HepG2 (cell line): ENCODE results near the gene RUSF1. TPM values are rescaled to one million over a fixed set of nuclear protein-coding genes. Genes with fewer than 3 reads are reported as not detected.
A peak's percentile ranks its signal among the peaks of the same experiment; 100 is the strongest.

Experiments used
- ATAC-seq: fragments of 200-7000 bp; cut with Tn5 transposase; 3 replicates; pipeline ENCODE4 v1.9.1; 2020; ENCODE audit warnings: mild to moderate bottlenecking, moderate library complexity
- BruUV-seq: library from RNA; stranded (reverse); fragments of 400-500 nt; replicated peaks from 2 replicates; lab custom pipeline; 2021; lab: Mats Ljungman, UMichigan
- CTCF ChIA-PET: fragments of 300-600 bp; formaldehyde crosslinking; extraction: SDS; loops from one replicate; lab custom pipeline; 2021; ENCODE audit warnings: low total read pairs, inconsistent platforms, low intra/inter-chr PET ratio; lab: Yijun Ruan, JAX
- POLR2A ChIA-PET: fragments of 350-600 bp; sonication (Branson Sonifier 250); formaldehyde crosslinking; loops from one replicate; lab custom pipeline; 2020; ENCODE audit warnings: antibody characterized with exemption, inconsistent platforms; lab: Yijun Ruan, JAX
- DNase-seq: peaks from one replicate; pipeline ENCODE4 v3.0.0-alpha.2; 2015; ENCODE audit warnings: low spot score
- FAIRE-seq: peaks from 3 replicates; lab custom pipeline; 2011; peaks lifted over from hg19 to GRCh38; lab: Jason Lieb, UNC
- H2AFZ ChIP-seq: one replicate; pipeline ENCODE4 v1.6.1; 2011; ENCODE audit warnings: low read length, inconsistent platforms
- H3K27ac ChIP-seq: fragments of 300-600 bp; 3 replicates; pipeline ENCODE4 v1.8.0; 2011; ENCODE audit warnings: mixed run types, mild to moderate bottlenecking, mixed read lengths, low read length, inconsistent platforms; ENCODE audit not compliant: insufficient read depth; ENCODE audit errors: extremely low read length
- H3K27me3 ChIP-seq, 2 experiments: fragments of 200-600 bp in 1 of 2; 2 replicates in 1 of 2; 3 replicates in 1 of 2; pipeline versions ENCODE4 v1.6.0 to v1.8.0; 2011; ENCODE audit warnings: low read length in 2 of 2, mild to moderate bottlenecking in 2 of 2, moderate library complexity in 2 of 2, inconsistent platforms in 1 of 2; ENCODE audit not compliant: insufficient read depth in 2 of 2, control insufficient read depth in 1 of 2
- H3K36me3 ChIP-seq, 2 experiments: fragments of 200-600 bp in 1 of 2; replicated peaks in 1 of 2; 2 replicates in 1 of 2; 3 replicates in 1 of 2; pipeline versions ENCODE4 v1.5.1 to v1.8.0; 2011; ENCODE audit warnings: low read length in 2 of 2, inconsistent platforms in 1 of 2; ENCODE audit not compliant: insufficient read depth in 2 of 2, control insufficient read depth in 1 of 2
- H3K4me1 ChIP-seq: 2 replicates; pipeline ENCODE4 v1.5.1; 2012; ENCODE audit warnings: low read length, inconsistent platforms; ENCODE audit not compliant: insufficient read depth
- H3K4me2 ChIP-seq: 2 replicates; pipeline ENCODE4 v1.6.0; 2011; ENCODE audit warnings: low read depth, low read length, inconsistent platforms
- H3K4me3 ChIP-seq, 3 experiments: fragments of 200-600 bp in 1 of 3; sonication (generic), shearing (Covaris generic) in 1 of 3; replicated peaks in 1 of 3; 2 replicates each; pipeline ENCODE4 v1.5.1; 2011 to 2016; ENCODE audit warnings: low read length in 3 of 3, inconsistent platforms in 2 of 3, low read depth in 2 of 3, mild to moderate bottlenecking in 2 of 3, control low read depth in 1 of 3, mixed read lengths in 1 of 3; ENCODE audit not compliant: insufficient read depth in 1 of 3
- H3K79me2 ChIP-seq: one replicate; pipeline ENCODE4 v1.6.1; 2011; ENCODE audit warnings: low read length, inconsistent platforms; ENCODE audit not compliant: insufficient read depth
- H3K9ac ChIP-seq: 2 replicates; pipeline ENCODE4 v1.6.0; 2011; ENCODE audit warnings: mild to moderate bottlenecking, low read depth, low read length, inconsistent platforms; ENCODE audit not compliant: insufficient read depth
- H3K9me3 ChIP-seq: 2 replicates; pipeline ENCODE4 v1.5.1; 2012; ENCODE audit warnings: mild to moderate bottlenecking, low read length
- H4K20me1 ChIP-seq: 2 replicates; pipeline ENCODE4 v1.6.0; 2011; ENCODE audit warnings: inconsistent platforms, mild to moderate bottlenecking, low read length, moderate library complexity; ENCODE audit not compliant: insufficient read depth
- ASH2L ChIP-seq: fragments of 300-600, 200-600 bp; sonication (generic); IDR thresholded peaks from 2 replicates; pipeline ENCODE4 v1.7.0; 2017; ENCODE audit warnings: low read depth, mild to moderate bottlenecking, moderate library complexity, mixed read lengths, low read length; ENCODE audit not compliant: insufficient read length
- CHCHD3 ChIP-seq: sonication (generic); formaldehyde crosslinking; IDR thresholded peaks from 2 replicates; pipeline ENCODE4 v1.8.0; 2022; ENCODE audit warnings: mild to moderate bottlenecking, missing genetic modification reagents, moderate library complexity
- ETV5 ChIP-seq: IDR thresholded peaks from 2 replicates; pipeline ENCODE4 v1.6.1; 2018; ENCODE audit warnings: missing biosample characterization, missing genetic modification reagents, inconsistent platforms, borderline replicate concordance
- FOSL1 ChIP-seq: sonication (generic); formaldehyde crosslinking; IDR thresholded peaks from 2 replicates; pipeline ENCODE4 v1.9.0; 2021; ENCODE audit warnings: missing genetic modification reagents, borderline replicate concordance
- HMG20B ChIP-seq: conservative IDR thresholded peaks from 2 replicates; pipeline ENCODE4 v1.6.1; 2016; ENCODE audit warnings: missing genetic modification reagents, missing compliant biosample characterization
- NFE2L1 ChIP-seq: sonication (generic); formaldehyde crosslinking; IDR thresholded peaks from 2 replicates; pipeline ENCODE4 v1.4.0; 2020; ENCODE audit warnings: missing genetic modification reagents, mild to moderate bottlenecking, borderline replicate concordance
- NFE2L2 ChIP-seq: fragments of 150-350 bp; IDR thresholded peaks from 2 replicates; pipeline ENCODE4 v1.6.1; 2014; ENCODE audit warnings: low read length
- POLR2AphosphoS5 ChIP-seq: IDR thresholded peaks from 2 replicates; pipeline ENCODE4 v1.6.1; 2012; ENCODE audit warnings: low read depth, low read length
- RXRB ChIP-seq: IDR thresholded peaks from 2 replicates; pipeline ENCODE4 v1.6.1; 2016; ENCODE audit warnings: borderline replicate concordance, missing genetic modification reagents, missing compliant biosample characterization
- SMAD3 ChIP-seq: sonication (generic); formaldehyde crosslinking; IDR thresholded peaks from 2 replicates; pipeline ENCODE4 v1.4.0; 2020; ENCODE audit warnings: missing genetic modification reagents
- SRY ChIP-seq: sonication (generic); formaldehyde crosslinking; IDR thresholded peaks from 2 replicates; pipeline ENCODE4 v1.8.0; 2022; ENCODE audit warnings: mild to moderate bottlenecking, missing genetic modification reagents
- TBL1XR1 ChIP-seq: fragments of 150-350 bp; IDR thresholded peaks from 2 replicates; pipeline ENCODE4 v1.6.1; 2014; ENCODE audit warnings: borderline replicate concordance, low read length; ENCODE audit not compliant: partially characterized antibody
- TCF12 ChIP-seq, 2 experiments: fragments of 450-650 bp in 1 of 2; sonication (generic) in 1 of 2; formaldehyde crosslinking in 1 of 2; IDR thresholded peaks; 2 replicates each; pipeline versions ENCODE4 v1.6.1 to v1.8.0; 2017 to 2022; ENCODE audit warnings: antibody characterized with exemption in 1 of 2, mild to moderate bottlenecking in 1 of 2, missing genetic modification reagents in 1 of 2, moderate library complexity in 1 of 2
- TEF ChIP-seq: sonication (generic); formaldehyde crosslinking; IDR thresholded peaks from 2 replicates; pipeline ENCODE4 v1.5.0; 2020; ENCODE audit warnings: missing genetic modification reagents
- XRCC5 ChIP-seq: fragments of 200-400 bp; formaldehyde crosslinking; optimal IDR thresholded peaks from 2 replicates; pipeline ENCODE3; 2017; ENCODE audit warnings: mild to moderate bottlenecking, low read length
- ZFP36 ChIP-seq: fragments of 150-350 bp; IDR thresholded peaks from 2 replicates; pipeline ENCODE4 v1.6.1; 2018; ENCODE audit warnings: borderline replicate concordance, low read length, low read depth; ENCODE audit not compliant: partially characterized antibody
- ZNF331 ChIP-seq: sonication (generic); formaldehyde crosslinking; IDR thresholded peaks from 2 replicates; pipeline ENCODE4 v1.4.0; 2020; ENCODE audit warnings: missing genetic modification reagents
- ZNF414 ChIP-seq: sonication (generic); formaldehyde crosslinking; IDR thresholded peaks from 2 replicates; pipeline ENCODE4 v1.5.0; 2020; ENCODE audit warnings: missing genetic modification reagents
- ZNF567 ChIP-seq: sonication (generic); formaldehyde crosslinking; IDR thresholded peaks from 2 replicates; pipeline ENCODE4 v1.8.1; 2023; ENCODE audit warnings: mild to moderate bottlenecking, missing genetic modification reagents, borderline replicate concordance
- ZNF597 ChIP-seq: sonication (generic); formaldehyde crosslinking; IDR thresholded peaks from 2 replicates; pipeline ENCODE4 v1.5.0; 2020; ENCODE audit warnings: missing genetic modification reagents
- ZNF781 ChIP-seq: sonication (generic); formaldehyde crosslinking; IDR thresholded peaks from 2 replicates; pipeline ENCODE4 v1.5.1; 2020; ENCODE audit warnings: borderline replicate concordance, mild to moderate bottlenecking, missing genetic modification reagents; ENCODE audit errors: not compliant biosample characterization
- WGBS: methylation state at CpG from one replicate; pipeline ENCODE4 v1.1.6; 2017; ENCODE audit warnings: low lambda C conversion rate; 5-methylcytosine and 5-hydroxymethylcytosine counted together
- in situ Hi-C: cut with HindIII; loops from 2 replicates; pipeline ENCODE4 v1.10.0; 2017; ENCODE audit warnings: low pct_unique_long_range_greater_than_20kb; ENCODE audit not compliant: extremely low pct_ligation_motif_present
- intact Hi-C: fragments of 100-400 bp; cut with micrococcal nuclease; formaldehyde crosslinking; loops from one replicate; pipeline ENCODE4 v1.10.0; 2022; ENCODE audit not compliant: unreplicated experiment
- polyA plus RNA-seq, 8 experiments: library from polyadenylated mRNA; depleted of rRNA in 3 of 8; stranded (reverse) in 7 of 8; unstranded in 1 of 8; fragments of >200 nt; fragmentation: Illumina TruSeq in 4 of 8; extraction: Trizol in 4 of 8; gene quantifications; 2 replicates each; pipeline versions ENCODE4 v1.2.1 to v1.2.3, GENCODE V29; 2011 to 2016; ENCODE audit warnings: low read depth in 4 of 8, missing spikeins in 1 of 8, mixed read lengths in 1 of 8; ENCODE audit not compliant: insufficient read depth in 1 of 8
- total RNA-seq, 5 experiments: library from RNA; depleted of rRNA; stranded (reverse); fragments of >200 nt; fragmentation: Illumina TruSeq; extraction: Trizol; gene quantifications; 2 replicates each; pipeline ENCODE4 v1.2.3, GENCODE V29; 2016; ENCODE audit warnings: low read depth in 1 of 5

Gene RUSF1
- total and polyA plus RNA-seq, 2 of the 13 experiments (the other 11 are each of a cell fraction or from before 2014, with no cell fraction given): 40.8 to 50.2 TPM

GRCh38 chr16:31458844-31459686 lies 49.1 kb downstream of the RUSF1 start, which contains the start of gene ARMC5:
Gene ARMC5 (plus strand): TSS chr16:31459501. CDS start chr16:31459525, 24 bp downstream.
- Histone ChIP-seq H3K9ac (peak within 1 kb of the TSS; percentile 97), H3K4me1 (peaks cover 49% of the 10 kb centered on the region), H2AFZ (no peak within 1 kb of the TSS), H4K20me1 (peaks cover 43% of the 10 kb centered on the region), H3K4me2 (peak within 1 kb of the TSS; percentile 99), H3K36me3 (peaks cover 23 to 29% of the 10 kb centered on the region in 2 experiments), H3K27ac (peak within 1 kb of the TSS; percentile 95), H3K27me3 (no peaks in the 10 kb centered on the region; a peak in 1 of 5 replicates), H3K79me2 (peaks cover 38% of the 10 kb centered on the region), H3K9me3 (no peaks in the 10 kb centered on the region), H3K4me3 (peak within 1 kb of the TSS; percentile 71 to 98 (median 83))
- CTCF ChIA-PET: interaction anchor here (0.7 kb wide), 1 partner anchor 19 kb away, joined by 3 read pairs; no protein-coding TSS in a partner anchor
- FAIRE-seq (no peak), DNase-seq (peak; percentile 98), ATAC-seq (peak; percentile 76)
- POLR2A ChIA-PET: interaction anchor here (0.8 to 8.3 kb wide), 30 partner anchors 8 to 460 kb away, joined by 3 to 110 read pairs (median 8); partner anchors contain the start of genes FUS, KAT8, PYCARD and RUSF1
- intact Hi-C loops (loop anchor here (1.0 to 5.0 kb wide), 4 partner anchors 18 to 413 kb away; partner anchors contain the start of genes RUSF1 and ZNF267), in situ Hi-C loops (loop anchor here (5.0 to 10.0 kb wide), 3 partner anchors 243 to 467 kb away; partner anchors contain the start of gene ZNF267)
- WGBS: under 1% methylated on average over 43 of the region's 91 CpGs
- TSS peak; percentile 57 for BruUV-seq
- no peak for TF ChIP-seq NFE2L1
- no peak for TF ChIP-seq FOSL1 (CRISPR knock-in tag)
- no peak for TF ChIP-seq TCF12 (IDR thresholded peaks at IDR 0.05)
- no peak for TF ChIP-seq TCF12 (CRISPR knock-in tag; IDR thresholded peaks at IDR 0.05)
- no peak for TF ChIP-seq ASH2L
- TF ChIP-seq ZNF781 (CRISPR knock-in tag): peak; percentile 48
- peak; percentile 84 for TF ChIP-seq SMAD3
- TF ChIP-seq ZNF414 (CRISPR knock-in tag): peak; percentile 34; the same call in 1 of the 2 replicates
- peak; percentile 56; the same call in 1 of the 2 replicates for TF ChIP-seq ZNF567 (CRISPR knock-in tag)
- TF ChIP-seq TBL1XR1: peak; percentile 12
- no peak for TF ChIP-seq HMG20B (CRISPR knock-in tag)
- TF ChIP-seq TEF (CRISPR knock-in tag): no peak
- TF ChIP-seq CHCHD3 (CRISPR knock-in tag): no peak
- TF ChIP-seq ZFP36: peak; percentile 24
- TF ChIP-seq NFE2L2: no peak
- TF ChIP-seq ETV5 (CRISPR knock-in tag): peak; percentile 93
- TF ChIP-seq ZNF597 (CRISPR knock-in tag): no peak
- TF ChIP-seq RXRB (CRISPR knock-in tag): peak; percentile 34; the same call in 1 of the 2 replicates
- TF ChIP-seq POLR2AphosphoS5: peak; percentile 77
- peak; percentile 98 for TF ChIP-seq SRY (CRISPR knock-in tag)
- TF ChIP-seq XRCC5: peak; percentile 86
- TF ChIP-seq ZNF331 (CRISPR knock-in tag): peak; percentile 84
